Thoracic aorta (tissue), 2 donors: ENCODE measurements around the gene WDR37. TPM values are rescaled to one million over a fixed set of nuclear protein-coding genes. Genes with fewer than 3 reads are reported as not detected.
A peak's percentile ranks its signal among the peaks of the same experiment; 100 is the strongest.

ENCODE experiments used
- ATAC-seq: fragments of 150-250 bp; one replicate; pipeline ENCODE4 v1.8.0; 2017; ENCODE audit warnings: low read depth; ENCODE audit not compliant: insufficient number of reproducible peaks, low FRiP score
- DNase-seq: peaks from one replicate; pipeline ENCODE4 v3.0.0-alpha.2; 2020; ENCODE audit warnings: low spot score
- H3K27ac ChIP-seq, 2 donors: fragments of 200-600 bp; sonication (generic); 1 replicate in 1 of 2; 2 replicates in 1 of 2; pipeline ENCODE4 v1.5.1; 2016; ENCODE audit warnings: mild to moderate bottlenecking in 2 of 2, moderate library complexity in 2 of 2
- H3K27me3 ChIP-seq: fragments of 200-600 bp; sonication (generic); replicated peaks from 2 replicates; pipeline ENCODE4 v1.6.0; 2016; ENCODE audit warnings: mild to moderate bottlenecking; ENCODE audit not compliant: insufficient read depth
- H3K36me3 ChIP-seq: fragments of 200-600 bp; sonication (generic); one replicate; pipeline ENCODE4 v1.5.1; 2016
- H3K4me1 ChIP-seq, 2 donors: fragments of 200-600 bp; sonication (generic); 1 replicate in 1 of 2; 2 replicates in 1 of 2; pipeline versions ENCODE4 v1.5.1 to v1.6.0; 2016; ENCODE audit warnings: low read depth in 2 of 2, mild to moderate bottlenecking in 1 of 2; ENCODE audit not compliant: control insufficient read depth in 1 of 2
- H3K4me3 ChIP-seq: fragments of 200-600 bp; sonication (generic); 2 replicates; pipeline ENCODE4 v1.5.1; 2016; ENCODE audit warnings: mild to moderate bottlenecking
- H3K9me3 ChIP-seq: fragments of 200-600 bp; sonication (generic); 2 replicates; pipeline ENCODE4 v1.5.1; 2016
- CTCF ChIP-seq: fragments of 200-600 bp; sonication (generic); IDR thresholded peaks from one replicate; pipeline ENCODE4 v1.5.1; 2019; ENCODE audit warnings: antibody characterized with exemption
- total RNA-seq, 2 donors: library from RNA; depleted of rRNA; stranded (reverse); fragments of >200 nt; gene quantifications; one replicate each; pipeline versions ENCODE4 v1.1.0 to v1.2.3, GENCODE V29; 2016

Gene WDR37
- total RNA-seq, 2 donors from 2014 or later, result 18.3 to 24.6 TPM

GRCh38 chr10:1109795-1110673, 53.8 kb downstream of the WDR37 start:
- no peak overlapping the region for H3K27ac ChIP-seq
- no peaks in the 10 kb centered on the region for H3K27me3 ChIP-seq
- no peak for ATAC-seq
- no peaks in the 10 kb centered on the region for H3K4me1 ChIP-seq
- TF ChIP-seq CTCF, result peak; percentile 31
- H3K9me3 ChIP-seq, result no peaks in the 10 kb centered on the region
- H3K36me3 ChIP-seq, result peaks cover 54% of the 10 kb centered on the region
- no peak overlapping the region for H3K4me3 ChIP-seq
- no peak for DNase-seq

- TF ChIP-seq CTCF, result no peak
- Histone ChIP-seq H3K27me3 (no peaks in the 10 kb centered on the region), H3K4me1 (no peaks in the 10 kb centered on the region), H3K4me3 (no peak overlapping the region), H3K27ac (no peak overlapping the region), H3K36me3 (peaks cover 49% of the 10 kb centered on the region), H3K9me3 (no peaks in the 10 kb centered on the region)
- DNase-seq (no peak), ATAC-seq (no peak)
Observed at GRCh38 chr10:1110674-1111119, 54.5 kb downstream of the WDR37 start.

GRCh38 chr10:1114315-1114714, 58.1 kb downstream of the WDR37 start:
- no peaks in the 10 kb centered on the region for H3K9me3 ChIP-seq
- no peaks in the 10 kb centered on the region for H3K4me1 ChIP-seq
- TF ChIP-seq CTCF, result no peak
- H3K4me3 ChIP-seq, result no peak overlapping the region
- no peak overlapping the region for H3K27ac ChIP-seq
- no peaks in the 10 kb centered on the region for H3K27me3 ChIP-seq
- DNase-seq, result no peak
- H3K36me3 ChIP-seq, result peaks cover 33% of the 10 kb centered on the region
- ATAC-seq, result no peak

GRCh38 chr10:1114719-1115606, 58.8 kb downstream of the WDR37 start:
- Histone ChIP-seq H3K4me3 (no peak overlapping the region), H3K9me3 (no peaks in the 10 kb centered on the region), H3K36me3 (peaks cover 36% of the 10 kb centered on the region), H3K4me1 (no peaks in the 10 kb centered on the region), H3K27ac (no peak overlapping the region), H3K27me3 (no peaks in the 10 kb centered on the region)
- ATAC-seq, result no peak
- no peak for TF ChIP-seq CTCF
- no peak for DNase-seq

GRCh38 chr10:1115607-1115955, 59.4 kb downstream of the WDR37 start:
- ATAC-seq, result no peak
- no peak for DNase-seq
- Histone ChIP-seq H3K9me3 (no peaks in the 10 kb centered on the region), H3K36me3 (peaks cover 35% of the 10 kb centered on the region), H3K27ac (no peak overlapping the region), H3K4me3 (no peak overlapping the region), H3K27me3 (no peaks in the 10 kb centered on the region), H3K4me1 (no peaks in the 10 kb centered on the region)
- no peak for TF ChIP-seq CTCF
